ENCODE data around the gene HCN4. TPM values are rescaled to one million over a fixed set of nuclear protein-coding genes. Genes with fewer than 3 reads are reported as not detected.

The HCN4 gene
- total RNA-seq, 5 donors from 2014 or later (not counting 1 experiment from before 2014, with no cell fraction given) = not detected

GRCh38 chr15:73366766-73367623, 1.8 kb downstream of the HCN4 start:
- ChIA-PET POLR2A (no interaction called here), CTCF (no interaction called here)
- H3K4me3 Mint-ChIP-seq = peak overlapping the region in 1 of 3 donors; percentile 16
- no peaks in the 10 kb centered on the region for H3K36me3 Mint-ChIP-seq
- no peak for ATAC-seq (replicated peaks in 1 of 4)
- H3K4me1 Mint-ChIP-seq = peaks cover 0 to 3% (median 1%) of the 10 kb centered on the region in 3 donors
- peaks cover 17 to 83% of the 10 kb centered on the region in 2 experiments for H3K27me3 ChIP-seq (replicated peaks in 1 of 2; ENCODE audit: control insufficient read depth in 2 of 2, extremely low read depth in 1 of 2, insufficient read depth in 2 of 2, low read length in 1 of 2)
- no peak overlapping the region for H3K4me3 ChIP-seq (ENCODE audit: control insufficient read depth in 1 of 2, extremely low read depth in 1 of 2, low read length in 1 of 2)
- H3K36me3 ChIP-seq (ENCODE audit: control insufficient read depth in 2 of 2, extremely low read depth in 1 of 2, insufficient read depth in 1 of 2, low read length in 1 of 2) = no peaks in the 10 kb centered on the region
- H3K27ac Mint-ChIP-seq = no peak overlapping the region
- H3K27ac ChIP-seq (ENCODE audit: low read length) = no peak overlapping the region
- peaks cover 41 to 72% of the 10 kb centered on the region in 2 donors for H3K27me3 Mint-ChIP-seq
- no peak for DNase-seq
- 23% methylated on average over 25 of the region's 28 CpGs for WGBS (ENCODE audit: insufficient coverage)
- H3K9me3 Mint-ChIP-seq = no peaks in the 10 kb centered on the region
- no peaks in the 10 kb centered on the region for H3K9me3 ChIP-seq
- peaks cover 0 to 5% of the 10 kb centered on the region in 2 experiments for H3K4me1 ChIP-seq (ENCODE audit: control insufficient read depth in 1 of 2, extremely low read depth in 1 of 2, insufficient read depth in 2 of 2, low read length in 2 of 2)

- ATAC-seq (replicated peaks in 1 of 4) = no peak
- DNase-seq = no peak
- Mint-ChIP-seq H3K4me1 (peaks cover 0 to 3% (median 1%) of the 10 kb centered on the region in 3 donors), H3K4me3 (no peak overlapping the region), H3K27me3 (peaks cover 17 to 51% of the 10 kb centered on the region in 2 donors), H3K9me3 (no peaks in the 10 kb centered on the region), H3K36me3 (no peaks in the 10 kb centered on the region), H3K27ac (no peak overlapping the region)
- Histone ChIP-seq H3K4me1 (ENCODE audit: control insufficient read depth in 1 of 2, extremely low read depth in 1 of 2, insufficient read depth in 2 of 2, low read length in 2 of 2) (peaks cover 0 to 2% of the 10 kb centered on the region in 2 experiments), H3K9me3 (no peaks in the 10 kb centered on the region), H3K27ac (ENCODE audit: low read length) (no peak overlapping the region), H3K36me3 (ENCODE audit: control insufficient read depth in 2 of 2, extremely low read depth in 1 of 2, insufficient read depth in 1 of 2, low read length in 1 of 2) (no peaks in the 10 kb centered on the region), H3K27me3 (replicated peaks in 1 of 2; ENCODE audit: control insufficient read depth in 2 of 2, extremely low read depth in 1 of 2, insufficient read depth in 2 of 2, low read length in 1 of 2) (peaks cover 5 to 79% of the 10 kb centered on the region in 2 experiments), H3K4me3 (ENCODE audit: control insufficient read depth in 1 of 2, extremely low read depth in 1 of 2, low read length in 1 of 2) (no peak overlapping the region)
- WGBS (ENCODE audit: insufficient coverage) = 45% methylated on average over 2 of the region's 3 CpGs
- ChIA-PET CTCF (no interaction called here), POLR2A (no interaction called here)
These were observed 4.7 kb downstream of the HCN4 start for GRCh38 chr15:73364070-73364469.

DNA sequence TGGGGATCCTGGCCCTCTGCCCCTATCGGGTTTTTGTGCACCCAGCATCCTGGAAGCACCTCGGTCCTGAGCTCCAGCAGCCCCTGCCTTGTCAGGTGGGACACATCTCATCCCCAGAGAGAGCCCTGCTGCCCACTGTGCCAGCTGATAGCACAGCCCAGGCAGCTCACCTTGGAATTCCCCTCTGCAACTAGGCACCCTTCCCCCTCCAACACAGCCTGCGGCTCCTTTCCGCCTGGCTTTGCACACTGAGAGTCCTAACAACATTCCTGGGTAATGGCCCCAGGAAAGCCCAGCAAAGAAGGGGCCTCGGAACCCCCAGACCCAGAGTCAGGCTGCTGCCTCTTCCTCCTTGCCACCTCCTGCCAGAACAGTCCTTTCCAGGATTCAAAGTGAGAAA, 5.9 kb downstream of the HCN4 start:
- Histone ChIP-seq H3K4me1 (ENCODE audit: control insufficient read depth in 1 of 2, extremely low read depth in 1 of 2, insufficient read depth in 2 of 2, low read length in 2 of 2) (no peaks in the 10 kb centered on the region), H3K27me3 (replicated peaks in 1 of 2; ENCODE audit: control insufficient read depth in 2 of 2, extremely low read depth in 1 of 2, insufficient read depth in 2 of 2, low read length in 1 of 2) (peaks cover 5 to 85% of the 10 kb centered on the region in 2 experiments), H3K4me3 (ENCODE audit: control insufficient read depth in 1 of 2, extremely low read depth in 1 of 2, low read length in 1 of 2) (no peak overlapping the region), H3K9me3 (no peaks in the 10 kb centered on the region), H3K36me3 (ENCODE audit: control insufficient read depth in 2 of 2, extremely low read depth in 1 of 2, insufficient read depth in 1 of 2, low read length in 1 of 2) (no peaks in the 10 kb centered on the region), H3K27ac (ENCODE audit: low read length) (no peak overlapping the region)
- Mint-ChIP-seq H3K4me1 (peaks cover 0 to 3% (median 1%) of the 10 kb centered on the region in 3 donors), H3K9me3 (no peaks in the 10 kb centered on the region), H3K36me3 (no peaks in the 10 kb centered on the region), H3K27ac (no peak overlapping the region), H3K4me3 (no peak overlapping the region), H3K27me3 (peaks cover 17 to 55% of the 10 kb centered on the region in 2 donors)
- 81% methylated on average over 2 of the region's 5 CpGs for WGBS (ENCODE audit: insufficient coverage)
- no peak for DNase-seq
- ATAC-seq (replicated peaks in 1 of 4) = no peak
- ChIA-PET CTCF (no interaction called here), POLR2A (no interaction called here)

DNA sequence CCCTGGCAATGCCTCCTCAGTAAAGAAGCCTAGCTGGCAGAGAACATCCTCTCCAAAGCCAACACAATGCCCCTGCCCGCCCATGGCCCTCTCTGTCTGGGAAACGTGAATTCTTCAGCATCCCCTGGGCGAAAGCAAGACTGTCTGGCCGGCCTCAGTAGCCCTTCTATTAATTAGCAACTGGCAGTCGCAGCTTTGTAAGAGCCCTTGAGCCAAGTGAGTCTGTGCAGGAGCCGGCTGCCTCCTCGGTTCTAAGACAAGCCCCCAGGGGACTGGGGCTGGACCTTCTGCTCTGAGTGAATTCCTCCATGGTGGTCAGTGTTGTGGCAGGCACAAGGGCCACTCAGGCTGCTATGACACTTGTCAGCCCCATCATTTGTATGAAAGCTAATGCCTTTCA, 7.4 kb downstream of the HCN4 start:
- Histone ChIP-seq H3K4me3 (ENCODE audit: control insufficient read depth in 1 of 2, extremely low read depth in 1 of 2, low read length in 1 of 2) (no peak overlapping the region), H3K4me1 (ENCODE audit: control insufficient read depth in 1 of 2, extremely low read depth in 1 of 2, insufficient read depth in 2 of 2, low read length in 2 of 2) (no peaks in the 10 kb centered on the region), H3K27me3 (replicated peaks in 1 of 2; ENCODE audit: control insufficient read depth in 2 of 2, extremely low read depth in 1 of 2, insufficient read depth in 2 of 2, low read length in 1 of 2) (peaks cover 2 to 84% of the 10 kb centered on the region in 2 experiments), H3K36me3 (ENCODE audit: control insufficient read depth in 2 of 2, extremely low read depth in 1 of 2, insufficient read depth in 1 of 2, low read length in 1 of 2) (no peaks in the 10 kb centered on the region), H3K9me3 (no peaks in the 10 kb centered on the region), H3K27ac (ENCODE audit: low read length) (no peak overlapping the region)
- CTCF ChIA-PET = no interaction called here
- ATAC-seq (replicated peaks in 1 of 4) (no peak), DNase-seq (no peak)
- POLR2A ChIA-PET = no interaction called here
- no peak overlapping the region for H3K4me3 Mint-ChIP-seq
- no peaks in the 10 kb centered on the region for H3K36me3 Mint-ChIP-seq
- no peaks in the 10 kb centered on the region for H3K9me3 Mint-ChIP-seq
- peaks cover 9 to 55% of the 10 kb centered on the region in 2 donors for H3K27me3 Mint-ChIP-seq
- 59% methylated on average over 7 of the region's 7 CpGs for WGBS (ENCODE audit: insufficient coverage)
- H3K27ac Mint-ChIP-seq = no peak overlapping the region
- H3K4me1 Mint-ChIP-seq = no peaks in the 10 kb centered on the region

- no peak overlapping the region for H3K4me3 ChIP-seq (ENCODE audit: control insufficient read depth in 1 of 2, extremely low read depth in 1 of 2, low read length in 1 of 2)
- POLR2A ChIA-PET = no interaction called here
- no peak overlapping the region for H3K27ac ChIP-seq (ENCODE audit: low read length)
- no peak overlapping the region for H3K4me3 Mint-ChIP-seq
- WGBS (ENCODE audit: insufficient coverage) = 50% methylated on average over 5 of the region's 5 CpGs
- H3K9me3 ChIP-seq = no peaks in the 10 kb centered on the region
- peaks cover 3 to 43% of the 10 kb centered on the region in 2 donors for H3K27me3 Mint-ChIP-seq
- H3K4me1 ChIP-seq (ENCODE audit: control insufficient read depth in 1 of 2, extremely low read depth in 1 of 2, insufficient read depth in 2 of 2, low read length in 2 of 2) = no peaks in the 10 kb centered on the region
- H3K9me3 Mint-ChIP-seq = no peaks in the 10 kb centered on the region
- no peak for DNase-seq
- CTCF ChIA-PET = no interaction called here
- no peaks in the 10 kb centered on the region for H3K36me3 ChIP-seq (ENCODE audit: control insufficient read depth in 2 of 2, extremely low read depth in 1 of 2, insufficient read depth in 1 of 2, low read length in 1 of 2)
- no peaks in the 10 kb centered on the region for H3K36me3 Mint-ChIP-seq
- no peaks in the 10 kb centered on the region for H3K4me1 Mint-ChIP-seq
- H3K27me3 ChIP-seq (replicated peaks in 1 of 2; ENCODE audit: control insufficient read depth in 2 of 2, extremely low read depth in 1 of 2, insufficient read depth in 2 of 2, low read length in 1 of 2) = peaks cover 0 to 73% of the 10 kb centered on the region in 2 experiments
- no peak overlapping the region for H3K27ac Mint-ChIP-seq
- no peak for ATAC-seq (replicated peaks in 1 of 4)
These were observed 9.1 kb downstream of the HCN4 start for GRCh38 chr15:73359651-73360050.

GRCh38 chr15:73357999-73358665, 10.6 kb downstream of the HCN4 start:
- H3K27me3 Mint-ChIP-seq = peaks cover 3 to 42% of the 10 kb centered on the region in 2 donors
- CTCF ChIA-PET = no interaction called here
- 55% methylated on average over 4 of the region's 9 CpGs for WGBS (ENCODE audit: insufficient coverage)

More at GRCh38 chr15:73357999-73358665, 10.6 kb downstream of the HCN4 start:
- Histone ChIP-seq H3K9me3 (no peaks in the 10 kb centered on the region), H3K27me3 (replicated peaks in 1 of 2; ENCODE audit: control insufficient read depth in 2 of 2, extremely low read depth in 1 of 2, insufficient read depth in 2 of 2, low read length in 1 of 2) (peaks cover 0 to 61% of the 10 kb centered on the region in 2 experiments), H3K4me3 (ENCODE audit: control insufficient read depth in 1 of 2, extremely low read depth in 1 of 2, low read length in 1 of 2) (no peak overlapping the region), H3K27ac (ENCODE audit: low read length) (no peak overlapping the region), H3K4me1 (ENCODE audit: control insufficient read depth in 1 of 2, extremely low read depth in 1 of 2, insufficient read depth in 2 of 2, low read length in 2 of 2) (no peaks in the 10 kb centered on the region), H3K36me3 (ENCODE audit: control insufficient read depth in 2 of 2, extremely low read depth in 1 of 2, insufficient read depth in 1 of 2, low read length in 1 of 2) (no peaks in the 10 kb centered on the region)
- POLR2A ChIA-PET = no interaction called here
- Mint-ChIP-seq H3K4me1 (no peaks in the 10 kb centered on the region), H3K9me3 (no peaks in the 10 kb centered on the region), H3K4me3 (no peak overlapping the region), H3K27ac (no peak overlapping the region), H3K36me3 (no peaks in the 10 kb centered on the region)
- DNase-seq (no peak), ATAC-seq (replicated peaks in 1 of 4) (no peak)

Measured in T-cell (primary cell).